PC-9 (cell line): Measurements from ENCODE around the gene DCTD.

Experiments
- EZH2 ChIP-seq: fragments of 200-600 bp; sonication (generic); IDR thresholded peaks from 2 replicates; pipeline ENCODE4 v1.8.0; 2017; ENCODE audit warnings: antibody characterized with exemption, low read depth
- TF ChIP-seq, protein P1 (sequence below): fragments of 200-600 bp; sonication (generic); conservative IDR thresholded peaks from 2 replicates; pipeline ENCODE4 v1.6.1; 2017; ENCODE audit warnings: mixed run types, antibody characterized with exemption, mild to moderate bottlenecking, moderate library complexity

- TF ChIP-seq, protein P1, sequence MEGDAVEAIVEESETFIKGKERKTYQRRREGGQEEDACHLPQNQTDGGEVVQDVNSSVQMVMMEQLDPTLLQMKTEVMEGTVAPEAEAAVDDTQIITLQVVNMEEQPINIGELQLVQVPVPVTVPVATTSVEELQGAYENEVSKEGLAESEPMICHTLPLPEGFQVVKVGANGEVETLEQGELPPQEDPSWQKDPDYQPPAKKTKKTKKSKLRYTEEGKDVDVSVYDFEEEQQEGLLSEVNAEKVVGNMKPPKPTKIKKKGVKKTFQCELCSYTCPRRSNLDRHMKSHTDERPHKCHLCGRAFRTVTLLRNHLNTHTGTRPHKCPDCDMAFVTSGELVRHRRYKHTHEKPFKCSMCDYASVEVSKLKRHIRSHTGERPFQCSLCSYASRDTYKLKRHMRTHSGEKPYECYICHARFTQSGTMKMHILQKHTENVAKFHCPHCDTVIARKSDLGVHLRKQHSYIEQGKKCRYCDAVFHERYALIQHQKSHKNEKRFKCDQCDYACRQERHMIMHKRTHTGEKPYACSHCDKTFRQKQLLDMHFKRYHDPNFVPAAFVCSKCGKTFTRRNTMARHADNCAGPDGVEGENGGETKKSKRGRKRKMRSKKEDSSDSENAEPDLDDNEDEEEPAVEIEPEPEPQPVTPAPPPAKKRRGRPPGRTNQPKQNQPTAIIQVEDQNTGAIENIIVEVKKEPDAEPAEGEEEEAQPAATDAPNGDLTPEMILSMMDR: no peak
- TF ChIP-seq EZH2: no peak
Observed at GRCh38 chr4:182955411-182955810, 38.2 kb upstream of the DCTD start.
